Lung (tissue), 12 donors: ENCODE results near the gene MBD3. TPM values are rescaled to one million over a fixed set of nuclear protein-coding genes. Genes with fewer than 3 reads are reported as not detected.
"Not testable (repeated sequence)": the region's sequence is repeated elsewhere in the genome, so short reads cannot be mapped to it uniquely, and the experiment has no call there.

Experiments used
- ATAC-seq: fragments of 200-7000 bp; cut with Tn5 transposase; one replicate; pipeline ENCODE4 v1.9.1; 2020; ENCODE audit warnings: moderate number of reproducible peaks; ENCODE audit not compliant: insufficient read depth, low FRiP score
- DNase-seq, 3 donors: peaks; one replicate each; pipeline ENCODE4 v3.0.0-alpha.2; 2013 to 2017
- H3K27ac ChIP-seq, 2 donors: one replicate each; pipeline ENCODE4 v1.5.1; 2013; ENCODE audit warnings: mild to moderate bottlenecking in 2 of 2, moderate library complexity in 2 of 2, control low read depth in 1 of 2, inconsistent platforms in 1 of 2, low read depth in 1 of 2, low read length in 1 of 2
- H3K27me3 ChIP-seq, 3 donors: one replicate each; pipeline ENCODE4 v1.5.1; 2013; ENCODE audit warnings: low read length in 2 of 3; ENCODE audit not compliant: control insufficient read depth in 3 of 3, insufficient read depth in 3 of 3
- H3K36me3 ChIP-seq, 4 donors: one replicate each; pipeline ENCODE4 v1.5.1; 2013; ENCODE audit warnings: low read length in 4 of 4, mild to moderate bottlenecking in 1 of 4, moderate library complexity in 1 of 4; ENCODE audit not compliant: control insufficient read depth in 4 of 4, insufficient read depth in 4 of 4
- H3K4me1 ChIP-seq, 5 donors: one replicate each; pipeline ENCODE4 v1.5.1; 2013; ENCODE audit warnings: low read length in 5 of 5, mild to moderate bottlenecking in 2 of 5, moderate library complexity in 1 of 5; ENCODE audit not compliant: control insufficient read depth in 5 of 5, insufficient read depth in 5 of 5
- H3K4me3 ChIP-seq: one replicate; pipeline ENCODE4 v1.5.1; 2013; ENCODE audit warnings: mild to moderate bottlenecking, control low read depth, moderate library complexity
- H3K9ac ChIP-seq, 2 donors: one replicate each; pipeline ENCODE4 v1.5.1; 2013; ENCODE audit warnings: low read length in 2 of 2, control low read depth in 1 of 2; ENCODE audit not compliant: insufficient read depth in 1 of 2
- H3K9me3 ChIP-seq, 4 donors: one replicate each; pipeline ENCODE4 v1.5.1; 2013; ENCODE audit warnings: low read length in 3 of 4, mild to moderate bottlenecking in 1 of 4, moderate library complexity in 1 of 4; ENCODE audit not compliant: control insufficient read depth in 4 of 4, insufficient read depth in 3 of 4
- CTCF ChIP-seq: IDR thresholded peaks from 2 replicates; pipeline ENCODE4 v1.5.1; 2012; ENCODE audit warnings: mild to moderate bottlenecking; ENCODE audit errors: control extremely low read depth, extremely low read depth
- WGBS, 2 donors: extraction: QIAGEN DNeasy Blood & Tissue Kit; methylation state at CpG; one replicate each; pipeline ENCODE4 v1.1.7; 2013; 5-methylcytosine and 5-hydroxymethylcytosine counted together
- polyA plus RNA-seq, 2 donors: library from polyadenylated mRNA; stranded (reverse); fragments of 200-250 nt; gene quantifications; one replicate each; pipeline ENCODE4 v1.2.1, GENCODE V29; 2013
- total RNA-seq, 2 donors: library from RNA; depleted of rRNA in 1 of 2; stranded (reverse); fragments of >200 nt in 1 of 2; gene quantifications; one replicate each; pipeline ENCODE4 v1.2.1, GENCODE V29; 2014 to 2021
- donor health status: control.
- donor health status: control.
- donor health status: Bipolar disorder and iron deficiency.
- donor health status: healthy.
- donor health status: DM: yes; HTN: yes; CAD: no.

Gene MBD3
- total and polyA plus RNA-seq, 4 donors, result 48.1 to 129 (median 88.7) TPM

GRCh38 chr19:1532003-1532402 lies 60.7 kb downstream of the MBD3 start:
- DNase-seq (no peak), ATAC-seq (no peak)
- Histone ChIP-seq H3K36me3 (no peaks in the 10 kb centered on the region), H3K27me3 (peaks cover 0 to 12% (median 0%) of the 10 kb centered on the region in 3 donors), H3K9ac (no peak overlapping the region), H3K9me3 (peaks cover 0 to 3% (median 0%) of the 10 kb centered on the region in 4 donors), H3K4me1 (no peaks in the 10 kb centered on the region), H3K27ac (no peak overlapping the region), H3K4me3 (no peak overlapping the region)
- no peak for TF ChIP-seq CTCF
- WGBS, 2 donors, result 86 to 91% methylated on average over 9 of the region's 9 CpGs

GRCh38 chr19:1531587-1531986 lies 61.1 kb downstream of the MBD3 start:
- 81 to 82% methylated on average over 11 of the region's 11 CpGs for WGBS, 2 donors
- Histone ChIP-seq H3K27me3 (peaks cover 0 to 13% (median 0%) of the 10 kb centered on the region in 3 donors), H3K9me3 (peaks cover 0 to 3% (median 0%) of the 10 kb centered on the region in 4 donors), H3K9ac (no peak overlapping the region), H3K4me3 (no peak overlapping the region), H3K36me3 (no peaks in the 10 kb centered on the region), H3K27ac (no peak overlapping the region), H3K4me1 (no peaks in the 10 kb centered on the region)
- no peak for TF ChIP-seq CTCF
- no peak for DNase-seq
- no peak for ATAC-seq

- 91% methylated on average over 11 of the region's 11 CpGs for WGBS, 2 donors
- peaks cover 1 to 20% (median 4%) of the 10 kb centered on the region in 3 donors for H3K27me3 ChIP-seq
- H3K27ac ChIP-seq, result not testable (repeated sequence)
These were observed 61.8 kb downstream of the MBD3 start for GRCh38 chr19:1530856-1531255.

GRCh38 chr19:1529430-1529816 lies 63.2 kb downstream of the MBD3 start:
- DNase-seq (no peak), ATAC-seq (no peak)
- Histone ChIP-seq H3K36me3 (no peaks in the 10 kb centered on the region), H3K4me3 (no peak overlapping the region), H3K4me1 (peaks cover 0 to 2% (median 0%) of the 10 kb centered on the region in 5 donors), H3K9ac (no peak overlapping the region), H3K27ac (no peak overlapping the region), H3K9me3 (peaks cover 0 to 9% (median 0%) of the 10 kb centered on the region in 4 donors), H3K27me3 (peaks cover 10 to 23% (median 18%) of the 10 kb centered on the region in 3 donors)
- no peak for TF ChIP-seq CTCF
- WGBS, 2 donors, result 82 to 86% methylated on average over 16 of the region's 16 CpGs

More at GRCh38 chr19:1530856-1531255, 61.8 kb downstream of the MBD3 start:
- not testable (repeated sequence) for H3K4me1 ChIP-seq, H3K4me3 ChIP-seq, ATAC-seq, H3K9me3 ChIP-seq, H3K9ac ChIP-seq, DNase-seq, H3K36me3 ChIP-seq
